Fibroblast of villous mesenchyme (primary cell): ENCODE results near the gene ARSA. TPM values are rescaled to one million over a fixed set of nuclear protein-coding genes. Genes with fewer than 3 reads are reported as not detected.

ENCODE experiments used
- DNase-seq: peaks from one replicate; pipeline ENCODE4 v3.0.0-alpha.2; 2010; ENCODE audit warnings: low read depth
- H3K4me3 ChIP-seq: 2 replicates; pipeline ENCODE4 v1.5.1; 2011; ENCODE audit warnings: low read depth, mild to moderate bottlenecking, low read length
- total RNA-seq: library from RNA; depleted of rRNA; stranded (reverse); fragments of >200 nt; gene quantifications from 2 replicates; pipeline ENCODE4 v1.2.3, GENCODE V29; 2012
- TF ChIP-seq, protein P1 (sequence below): IDR thresholded peaks from 2 replicates; pipeline ENCODE4 v1.5.1; 2012; ENCODE audit warnings: low read depth, mild to moderate bottlenecking, low read length; ENCODE audit not compliant: insufficient read depth

Gene ARSA
- total RNA-seq, 1 donor, result 9.9 TPM

DNA sequence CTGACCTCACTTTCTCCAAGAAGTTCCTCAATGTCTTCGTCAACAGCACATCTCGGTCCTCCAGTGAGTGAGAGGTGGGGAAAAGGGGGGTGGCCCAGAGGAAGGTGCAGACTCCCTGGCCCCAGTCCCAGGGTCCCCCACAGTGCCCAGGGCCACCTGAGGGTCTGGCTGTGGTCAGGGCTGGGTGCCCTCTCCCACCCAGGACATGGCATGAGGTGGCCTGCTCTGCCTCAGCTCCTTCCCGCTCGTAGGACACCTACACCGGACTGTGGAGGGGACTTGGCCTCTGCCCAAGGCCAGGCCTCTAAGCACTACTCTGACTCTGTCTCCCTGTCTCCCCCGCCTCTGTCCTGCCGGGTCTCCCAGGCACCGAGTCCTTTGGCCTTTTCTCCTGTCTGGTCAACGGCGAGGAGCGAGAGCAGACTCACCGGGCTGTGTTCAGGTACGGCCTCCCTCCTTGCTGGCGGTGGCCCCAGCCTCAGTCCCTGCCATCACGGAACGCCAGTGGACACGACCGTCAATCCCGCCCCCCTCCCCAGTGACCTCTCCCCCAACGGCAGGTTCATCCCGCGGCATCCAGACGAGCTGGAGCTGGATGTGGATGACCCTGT lies 22.8 kb downstream of the ARSA start:
- TF ChIP-seq, protein P1, sequence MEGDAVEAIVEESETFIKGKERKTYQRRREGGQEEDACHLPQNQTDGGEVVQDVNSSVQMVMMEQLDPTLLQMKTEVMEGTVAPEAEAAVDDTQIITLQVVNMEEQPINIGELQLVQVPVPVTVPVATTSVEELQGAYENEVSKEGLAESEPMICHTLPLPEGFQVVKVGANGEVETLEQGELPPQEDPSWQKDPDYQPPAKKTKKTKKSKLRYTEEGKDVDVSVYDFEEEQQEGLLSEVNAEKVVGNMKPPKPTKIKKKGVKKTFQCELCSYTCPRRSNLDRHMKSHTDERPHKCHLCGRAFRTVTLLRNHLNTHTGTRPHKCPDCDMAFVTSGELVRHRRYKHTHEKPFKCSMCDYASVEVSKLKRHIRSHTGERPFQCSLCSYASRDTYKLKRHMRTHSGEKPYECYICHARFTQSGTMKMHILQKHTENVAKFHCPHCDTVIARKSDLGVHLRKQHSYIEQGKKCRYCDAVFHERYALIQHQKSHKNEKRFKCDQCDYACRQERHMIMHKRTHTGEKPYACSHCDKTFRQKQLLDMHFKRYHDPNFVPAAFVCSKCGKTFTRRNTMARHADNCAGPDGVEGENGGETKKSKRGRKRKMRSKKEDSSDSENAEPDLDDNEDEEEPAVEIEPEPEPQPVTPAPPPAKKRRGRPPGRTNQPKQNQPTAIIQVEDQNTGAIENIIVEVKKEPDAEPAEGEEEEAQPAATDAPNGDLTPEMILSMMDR, result no peak
- DNase-seq, result no peak
- no peak overlapping the region for H3K4me3 ChIP-seq

DNA sequence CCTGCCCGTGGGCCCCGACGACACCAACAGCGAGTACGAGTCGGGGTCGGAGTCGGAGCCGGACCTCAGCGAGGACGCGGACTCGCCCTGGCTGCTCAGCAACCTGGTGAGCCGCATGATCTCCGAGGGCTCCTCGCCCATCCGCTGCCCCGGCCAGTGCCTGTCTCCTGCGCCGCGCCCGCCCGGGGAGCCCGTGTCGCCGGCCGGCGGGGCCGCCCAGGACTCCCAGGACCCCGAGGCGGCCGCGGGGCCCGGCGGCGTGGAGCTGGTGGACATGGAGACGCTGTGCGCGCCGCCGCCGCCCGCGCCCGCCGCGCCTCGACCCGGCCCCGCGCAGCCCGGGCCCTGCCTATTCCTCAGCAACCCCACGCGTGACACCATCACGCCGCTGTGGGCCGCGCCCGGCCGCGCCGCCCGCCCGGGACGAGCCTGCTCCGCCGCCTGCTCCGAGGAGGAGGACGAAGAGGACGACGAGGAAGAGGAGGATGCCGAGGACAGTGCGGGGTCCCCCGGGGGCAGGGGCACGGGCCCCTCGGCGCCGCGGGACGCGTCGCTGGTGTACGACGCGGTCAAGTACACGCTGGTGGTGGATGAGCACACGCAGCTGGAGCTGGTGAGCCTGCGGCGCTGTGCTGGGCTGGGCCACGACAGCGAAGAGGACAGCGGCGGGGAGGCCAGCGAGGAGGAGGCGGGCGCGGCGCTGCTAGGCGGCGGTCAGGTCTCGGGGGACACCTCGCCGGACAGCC lies 23.5 kb downstream of the ARSA start:
- H3K4me3 ChIP-seq, result no peak overlapping the region
- DNase-seq, result no peak
- TF ChIP-seq, protein P1, result no peak

DNA sequence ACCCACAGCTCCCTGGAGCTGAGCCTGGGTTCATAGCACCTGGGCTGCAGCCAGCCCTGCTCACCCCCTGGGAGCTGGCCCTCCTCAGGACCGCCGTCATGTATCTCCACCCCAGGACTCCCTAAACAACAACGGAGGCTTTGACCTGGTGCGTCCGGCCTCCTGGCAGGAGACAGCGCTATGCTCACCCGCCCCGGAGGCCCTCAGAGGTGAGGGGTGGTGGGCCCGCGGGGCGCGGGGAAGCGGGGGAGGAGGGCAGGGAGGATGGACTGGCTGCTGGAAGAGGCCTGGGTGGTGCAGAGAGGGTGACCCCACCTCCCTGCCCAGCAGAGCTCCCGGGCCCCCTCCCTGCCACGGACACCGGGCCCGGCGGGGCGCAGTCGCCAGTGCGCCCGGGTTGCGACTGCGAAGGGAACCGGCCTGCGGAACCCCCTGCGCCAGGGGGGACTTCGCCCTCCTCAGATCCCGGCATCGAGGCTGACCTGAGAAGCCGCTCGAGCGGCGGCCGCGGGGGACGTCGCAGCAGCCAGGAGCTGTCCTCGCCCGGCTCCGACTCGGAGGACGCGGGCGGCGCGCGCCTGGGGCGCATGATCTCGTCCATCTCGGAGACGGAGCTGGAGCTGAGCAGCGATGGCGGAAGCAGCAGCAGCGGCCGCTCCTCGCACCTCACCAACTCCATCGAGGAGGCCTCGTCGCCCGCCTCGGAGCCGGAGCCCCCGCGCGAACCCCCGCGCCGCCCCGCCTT lies 24.3 kb downstream of the ARSA start:
- DNase-seq, result no peak

DNA sequence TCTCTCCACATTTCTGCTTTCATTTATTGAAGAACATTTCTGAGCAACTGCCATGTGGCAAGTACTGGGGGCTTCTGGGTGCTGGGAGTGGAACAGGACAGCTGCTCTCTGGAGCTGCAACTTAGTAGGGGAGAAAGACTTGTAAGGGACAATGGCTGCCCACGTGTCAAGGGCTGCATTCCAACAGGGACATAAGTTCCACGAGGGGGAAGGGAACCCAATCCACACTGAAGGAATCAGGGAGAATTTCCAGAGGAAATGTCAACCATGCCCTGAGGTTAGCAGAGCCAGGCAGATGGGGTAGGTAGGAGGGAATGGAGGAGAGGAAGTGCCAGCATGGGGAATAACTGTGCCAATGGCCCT lies 25.6 kb downstream of the ARSA start:
- TF ChIP-seq, protein P1, result no peak
- DNase-seq, result no peak
- no peak overlapping the region for H3K4me3 ChIP-seq

More for the DNA sequence above, 24.3 kb downstream of the ARSA start:
- TF ChIP-seq, protein P1, result no peak
- H3K4me3 ChIP-seq, result no peak overlapping the region

DNA sequence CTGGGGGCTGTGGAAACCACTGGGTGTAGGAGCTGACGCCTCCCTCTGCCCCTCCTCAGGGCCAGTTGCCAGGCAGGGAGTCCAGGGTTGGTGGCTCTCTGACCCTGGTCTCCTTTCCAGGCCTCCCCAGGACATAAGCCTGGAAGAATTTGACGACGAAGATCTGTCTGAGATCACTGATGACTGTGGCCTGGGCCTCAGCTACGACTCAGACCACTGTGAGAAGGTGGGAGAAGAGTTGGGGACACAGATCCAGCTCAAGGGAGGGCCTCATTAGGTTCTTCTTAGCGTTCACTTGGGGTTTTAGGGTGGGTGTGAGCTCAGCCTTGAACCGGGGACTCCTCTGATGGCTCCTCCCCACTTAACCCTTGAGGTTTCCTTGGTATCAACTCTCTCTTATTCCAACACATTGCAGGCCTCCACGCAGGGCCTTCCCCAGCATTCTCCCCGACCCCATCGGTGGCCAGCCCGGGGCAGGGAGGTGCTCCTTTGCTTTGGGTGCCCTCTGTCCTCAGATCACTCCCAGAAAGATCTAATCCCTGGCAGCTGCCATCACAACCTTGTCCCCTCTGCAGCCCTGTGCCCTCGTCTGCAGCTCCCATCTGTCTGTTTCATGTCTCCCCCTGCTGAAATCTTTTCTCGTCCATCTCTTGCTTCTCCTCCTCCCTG lies 26.1 kb downstream of the ARSA start:
- TF ChIP-seq, protein P1, result no peak
- DNase-seq, result no peak

DNA sequence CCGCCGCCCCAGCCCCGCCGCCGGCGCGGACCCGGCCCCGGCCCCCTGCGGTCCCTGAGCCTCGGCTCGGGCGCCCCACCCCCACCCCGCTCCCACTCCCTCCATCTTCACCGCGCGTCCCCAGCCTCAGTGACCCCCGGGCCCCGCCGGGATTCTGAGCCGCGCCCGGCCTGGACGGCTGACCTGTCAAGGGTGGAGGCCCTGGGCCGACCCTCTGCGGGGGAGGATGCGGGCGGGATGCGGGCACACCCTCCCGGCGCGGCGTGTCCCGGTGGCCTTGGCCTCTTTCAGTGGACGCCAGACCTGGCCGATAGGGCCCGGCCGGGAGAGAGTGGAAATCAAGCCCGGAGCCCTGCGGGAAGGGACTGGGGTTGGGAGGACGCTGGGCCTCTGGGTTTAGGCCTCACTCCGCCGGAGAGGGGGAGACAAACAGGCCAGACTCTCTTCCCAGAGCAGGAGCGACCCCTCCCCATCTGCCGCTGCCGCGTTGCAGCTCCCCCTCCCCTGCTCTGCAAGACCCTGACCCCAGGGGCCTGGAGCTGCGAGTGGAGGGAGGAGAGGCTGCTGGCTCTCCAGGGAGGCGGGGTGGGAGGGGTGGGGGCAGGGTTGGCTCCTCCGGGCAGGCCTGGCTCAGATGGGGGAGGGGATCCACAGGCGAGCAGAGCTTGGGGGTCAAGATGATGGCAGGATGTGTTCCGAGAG lies 26.8 kb downstream of the ARSA start:
- TF ChIP-seq, protein P1, result no peak
- DNase-seq, result no peak
- H3K4me3 ChIP-seq, result peak overlapping the region; percentile 15

More for the DNA sequence above, 26.1 kb downstream of the ARSA start:
- no peak overlapping the region for H3K4me3 ChIP-seq
